Neural progenitor cell (in vitro differentiated cells): Measurements from ENCODE around the gene SAPCD1. TPM values are rescaled to one million over a fixed set of nuclear protein-coding genes. Genes with fewer than 3 reads are reported as not detected.

Experiments used
- DNase-seq: peaks from one replicate; pipeline ENCODE4 v3.0.0-alpha.2; 2016; ENCODE audit warnings: low spot score
- H2AFZ ChIP-seq: fragments of 200-600 bp; sonication (generic); replicated peaks from 2 replicates; pipeline ENCODE4 v1.6.1; 2016; ENCODE audit warnings: antibody characterized with exemption
- H3F3A ChIP-seq: fragments of 200-600 bp; sonication (generic); 2 replicates; pipeline ENCODE4 v1.6.1; 2016; ENCODE audit warnings: antibody characterized with exemption, low read depth
- H3K27ac ChIP-seq: fragments of 200-600 bp; sonication (generic); 2 replicates; pipeline ENCODE4 v1.5.1; 2016; ENCODE audit warnings: mild to moderate bottlenecking
- H3K27me3 ChIP-seq: fragments of 200-600 bp; sonication (generic); 2 replicates; pipeline ENCODE4 v1.6.1; 2016; ENCODE audit warnings: mild to moderate bottlenecking, moderate library complexity
- H3K36me3 ChIP-seq: fragments of 200-600 bp; sonication (generic); 2 replicates; pipeline ENCODE4 v1.5.1; 2016
- H3K4me1 ChIP-seq: fragments of 200-600 bp; sonication (generic); 2 replicates; pipeline ENCODE4 v1.6.1; 2016; ENCODE audit warnings: mixed run types
- H3K4me2 ChIP-seq: fragments of 200-600 bp; sonication (generic); 2 replicates; pipeline ENCODE4 v1.6.1; 2016
- H3K4me3 ChIP-seq: fragments of 200-600 bp; sonication (generic); 2 replicates; pipeline ENCODE4 v1.5.1; 2016
- H3K79me2 ChIP-seq: fragments of 200-600 bp; sonication (generic); 2 replicates; pipeline ENCODE4 v1.6.1; 2016; ENCODE audit warnings: low read depth
- H3K9ac ChIP-seq: fragments of 200-600 bp; sonication (generic); 2 replicates; pipeline ENCODE4 v1.6.1; 2016
- H3K9me3 ChIP-seq: fragments of 200-600 bp; sonication (generic); 2 replicates; pipeline ENCODE4 v1.5.1; 2016; ENCODE audit warnings: low read depth
- H4K20me1 ChIP-seq: fragments of 200-600 bp; sonication (generic); 2 replicates; pipeline ENCODE4 v1.6.1; 2016; ENCODE audit warnings: low read depth
- H3K27ac Mint-ChIP-seq: 3 replicates; pipeline ENCODE4 v1.8.0; 2021; ENCODE audit warnings: mixed read lengths
- H3K27me3 Mint-ChIP-seq: 2 replicates; pipeline ENCODE4 v1.8.0; 2022; ENCODE audit warnings: low read depth, mild to moderate bottlenecking, inconsistent platforms, moderate library complexity, mixed read lengths; ENCODE audit not compliant: insufficient read depth
- H3K36me3 Mint-ChIP-seq: 3 replicates; pipeline ENCODE4 v1.8.0; 2021; ENCODE audit warnings: mixed read lengths
- H3K4me1 Mint-ChIP-seq: 3 replicates; pipeline ENCODE4 v1.8.0; 2021; ENCODE audit warnings: mixed read lengths
- H3K4me3 Mint-ChIP-seq: 3 replicates; pipeline ENCODE4 v1.8.0; 2021; ENCODE audit warnings: mild to moderate bottlenecking, moderate library complexity, mixed read lengths
- H3K9me3 Mint-ChIP-seq: 3 replicates; pipeline ENCODE4 v1.8.0; 2020; ENCODE audit warnings: mixed read lengths
- EZH2 ChIP-seq: fragments of 200-600 bp; sonication (generic); IDR thresholded peaks from 2 replicates; pipeline ENCODE4 v1.6.1; 2017; ENCODE audit warnings: antibody characterized with exemption, mild to moderate bottlenecking, moderate library complexity
- EZH2phosphoT487 ChIP-seq: fragments of 200-600 bp; sonication (generic); IDR thresholded peaks from 2 replicates; pipeline ENCODE4 v1.6.1; 2017; ENCODE audit warnings: antibody characterized with exemption
- total RNA-seq: library from RNA; depleted of rRNA; stranded (reverse); fragments of >200 nt; gene quantifications from 2 replicates; pipeline ENCODE4 v1.2.3, GENCODE V29; 2015; ENCODE audit warnings: low replicate concordance
- TF ChIP-seq, protein P1 (sequence below): fragments of 200-600 bp; sonication (generic); IDR thresholded peaks from 2 replicates; pipeline ENCODE4 v1.5.1; 2017; ENCODE audit warnings: antibody characterized with exemption, mild to moderate bottlenecking

SAPCD1 gene
- total RNA-seq, 1 donor from 2014 or later, result 11.9 TPM

GRCh38 chr6:31722173-31722572 is 40.3 kb upstream of the SAPCD1 start:
- Histone ChIP-seq H2AFZ (no peak overlapping the region), H3F3A (peaks cover 17% of the 10 kb centered on the region), H3K79me2 (no peaks in the 10 kb centered on the region), H3K4me1 (no peaks in the 10 kb centered on the region), H3K4me2 (no peak overlapping the region), H3K9me3 (no peaks in the 10 kb centered on the region), H3K27me3 (no peaks in the 10 kb centered on the region), H3K36me3 (no peaks in the 10 kb centered on the region), H4K20me1 (peaks cover under 1% of the 10 kb centered on the region), H3K27ac (no peak overlapping the region), H3K4me3 (no peak overlapping the region), H3K9ac (no peak overlapping the region)
- no peak for DNase-seq
- peaks cover 21% of the 10 kb centered on the region for H3K36me3 Mint-ChIP-seq
- no peak overlapping the region for H3K27ac Mint-ChIP-seq
- TF ChIP-seq EZH2, result no peak
- no peaks in the 10 kb centered on the region for H3K9me3 Mint-ChIP-seq
- peaks cover 20% of the 10 kb centered on the region for H3K4me1 Mint-ChIP-seq
- peaks cover 13% of the 10 kb centered on the region for H3K27me3 Mint-ChIP-seq
- H3K4me3 Mint-ChIP-seq, result no peak overlapping the region

DNA sequence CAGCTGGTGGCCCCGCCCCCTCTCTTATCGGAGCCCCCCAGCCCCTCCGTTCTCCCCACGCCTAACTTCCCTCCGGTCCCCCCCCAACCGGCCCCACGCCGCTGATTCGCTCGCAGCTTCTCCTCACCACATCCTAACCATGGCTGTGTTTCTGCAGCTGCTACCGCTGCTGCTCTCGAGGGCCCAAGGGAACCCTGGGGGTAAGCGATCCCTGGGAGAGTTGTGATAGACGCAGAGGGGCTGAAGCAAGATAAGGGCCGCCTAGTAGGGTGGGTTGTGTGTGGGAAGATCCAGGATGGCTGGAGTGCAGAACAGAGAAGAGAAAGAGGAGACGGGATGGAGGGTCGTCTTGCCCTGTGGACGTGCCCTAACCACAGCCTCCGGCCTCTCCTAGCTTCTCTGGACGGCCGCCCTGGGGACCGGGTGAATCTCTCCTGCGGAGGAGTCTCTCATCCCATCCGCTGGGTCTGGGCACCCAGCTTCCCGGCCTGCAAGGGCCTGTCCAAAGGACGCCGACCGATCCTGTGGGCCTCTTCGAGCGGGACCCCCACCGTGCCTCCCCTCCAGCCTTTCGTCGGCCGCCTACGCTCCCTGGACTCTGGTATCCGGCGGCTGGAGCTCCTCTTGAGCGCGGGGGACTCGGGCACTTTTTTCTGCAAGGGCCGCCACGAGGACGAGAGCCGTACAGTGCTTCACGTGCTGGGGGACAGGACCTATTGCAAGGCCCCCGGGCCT is 39.0 kb upstream of the SAPCD1 start, which contains the start of gene MPIG6B:
TSS of gene MPIG6B (plus strand) at position 129 of the 735 bp plus-strand sequence. CDS start at position 140, 11 bp downstream.
- Histone ChIP-seq H3K4me3 (no peak within 1 kb of the TSS), H2AFZ (no peak within 1 kb of the TSS), H3K79me2 (peaks cover 10% of the 10 kb centered on the region), H3F3A (peaks cover 17% of the 10 kb centered on the region), H3K27me3 (no peaks in the 10 kb centered on the region), H3K4me1 (peaks cover under 1% of the 10 kb centered on the region), H3K27ac (no peak within 1 kb of the TSS), H3K36me3 (no peaks in the 10 kb centered on the region), H3K9ac (no peak within 1 kb of the TSS), H3K9me3 (no peaks in the 10 kb centered on the region), H4K20me1 (peaks cover 10% of the 10 kb centered on the region), H3K4me2 (no peak within 1 kb of the TSS)
- TF ChIP-seq, protein P1, sequence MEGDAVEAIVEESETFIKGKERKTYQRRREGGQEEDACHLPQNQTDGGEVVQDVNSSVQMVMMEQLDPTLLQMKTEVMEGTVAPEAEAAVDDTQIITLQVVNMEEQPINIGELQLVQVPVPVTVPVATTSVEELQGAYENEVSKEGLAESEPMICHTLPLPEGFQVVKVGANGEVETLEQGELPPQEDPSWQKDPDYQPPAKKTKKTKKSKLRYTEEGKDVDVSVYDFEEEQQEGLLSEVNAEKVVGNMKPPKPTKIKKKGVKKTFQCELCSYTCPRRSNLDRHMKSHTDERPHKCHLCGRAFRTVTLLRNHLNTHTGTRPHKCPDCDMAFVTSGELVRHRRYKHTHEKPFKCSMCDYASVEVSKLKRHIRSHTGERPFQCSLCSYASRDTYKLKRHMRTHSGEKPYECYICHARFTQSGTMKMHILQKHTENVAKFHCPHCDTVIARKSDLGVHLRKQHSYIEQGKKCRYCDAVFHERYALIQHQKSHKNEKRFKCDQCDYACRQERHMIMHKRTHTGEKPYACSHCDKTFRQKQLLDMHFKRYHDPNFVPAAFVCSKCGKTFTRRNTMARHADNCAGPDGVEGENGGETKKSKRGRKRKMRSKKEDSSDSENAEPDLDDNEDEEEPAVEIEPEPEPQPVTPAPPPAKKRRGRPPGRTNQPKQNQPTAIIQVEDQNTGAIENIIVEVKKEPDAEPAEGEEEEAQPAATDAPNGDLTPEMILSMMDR, result no peak
- TF ChIP-seq EZH2phosphoT487 (no peak), EZH2 (no peak)
- H3K4me1 Mint-ChIP-seq, result peaks cover 19% of the 10 kb centered on the region
- DNase-seq, result no peak
- no peak within 1 kb of the TSS for H3K4me3 Mint-ChIP-seq
- H3K27ac Mint-ChIP-seq, result peak within 1 kb of the TSS; percentile 72
- no peaks in the 10 kb centered on the region for H3K9me3 Mint-ChIP-seq
- peaks cover 15% of the 10 kb centered on the region for H3K27me3 Mint-ChIP-seq
- peaks cover 27% of the 10 kb centered on the region for H3K36me3 Mint-ChIP-seq

GRCh38 chr6:31723980-31724691 is 38.3 kb upstream of the SAPCD1 start:
- H3K4me3 Mint-ChIP-seq, result no peak overlapping the region
- H3K9me3 ChIP-seq, result no peaks in the 10 kb centered on the region
- H3K27ac Mint-ChIP-seq, result peak overlapping the region; percentile 72
- H3K27ac ChIP-seq, result no peak overlapping the region
- H3K27me3 Mint-ChIP-seq, result peaks cover 15% of the 10 kb centered on the region
- H2AFZ ChIP-seq, result no peak overlapping the region
- TF ChIP-seq, protein P1, result no peak
- no peak for TF ChIP-seq EZH2
- no peak for TF ChIP-seq EZH2phosphoT487
- H3K79me2 ChIP-seq, result peaks cover 18% of the 10 kb centered on the region
- H3K4me1 ChIP-seq, result peaks cover 7% of the 10 kb centered on the region
- DNase-seq, result no peak
- no peak overlapping the region for H3K9ac ChIP-seq
- H3F3A ChIP-seq, result peaks cover 20% of the 10 kb centered on the region
- no peak overlapping the region for H3K4me2 ChIP-seq
- H3K9me3 Mint-ChIP-seq, result no peaks in the 10 kb centered on the region
- H3K36me3 ChIP-seq, result no peaks in the 10 kb centered on the region
- H3K36me3 Mint-ChIP-seq, result peaks cover 32% of the 10 kb centered on the region
- H3K4me1 Mint-ChIP-seq, result peaks cover 27% of the 10 kb centered on the region
- peaks cover 17% of the 10 kb centered on the region for H4K20me1 ChIP-seq
- H3K4me3 ChIP-seq, result no peak overlapping the region
- H3K27me3 ChIP-seq, result no peaks in the 10 kb centered on the region
